Measurements from ENCODE around the gene ATF5. TPM values are rescaled to one million over a fixed set of nuclear protein-coding genes. Genes with fewer than 3 reads are reported as not detected.

ATF5 gene
- total and polyA plus RNA-seq, 2 donors (not counting 1 experiment from before 2014, with no cell fraction given) = 9.0 to 37.6 TPM

- ATAC-seq (ENCODE audit: low read depth) = peak; percentile 68
- Histone ChIP-seq H3K9ac (ENCODE audit: low read length) (peak overlapping the region; percentile 65), H3K4me1 (ENCODE audit: control insufficient read depth in 2 of 2, insufficient read depth in 2 of 2, low read length in 2 of 2) (peaks cover 3 to 17% of the 10 kb centered on the region in 2 donors), H3K27ac (ENCODE audit: low read length in 2 of 2) (no peak overlapping the region), H3K9me3 (ENCODE audit: control extremely low read depth in 1 of 3, control insufficient read depth in 2 of 3, insufficient read depth in 1 of 3, low read length in 2 of 3) (peaks cover 0 to 7% (median 0%) of the 10 kb centered on the region in 3 donors), H3K4me2 (replicated peaks; ENCODE audit: low read depth, low read length, poor library complexity, severe bottlenecking) (peak overlapping the region; percentile 98), H3K36me3 (replicated peaks in 1 of 2; ENCODE audit: control extremely low read depth in 1 of 2, control insufficient read depth in 1 of 2, extremely low read depth in 1 of 2, insufficient read depth in 2 of 2, low read length in 1 of 2) (peaks cover 0 to 2% of the 10 kb centered on the region in 2 experiments), H3K27me3 (replicated peaks in 1 of 4; ENCODE audit: control extremely low read depth in 1 of 4, control insufficient read depth in 3 of 4, insufficient read depth in 4 of 4, low read length in 3 of 4) (no peaks in the 10 kb centered on the region), H2AFZ (ENCODE audit: insufficient read depth, low read depth, low read length, poor library complexity, severe bottlenecking) (peak overlapping the region; percentile 66), H4K20me1 (ENCODE audit: control insufficient read depth, insufficient read depth, low read length, poor library complexity, severe bottlenecking) (peaks cover 15% of the 10 kb centered on the region), H3K79me2 (ENCODE audit: control insufficient read depth, insufficient read depth, low read length) (no peaks in the 10 kb centered on the region), H3K4me3 (ENCODE audit: control extremely low read depth in 1 of 5, extremely low read depth in 1 of 5, insufficient read depth in 1 of 5, low read depth in 2 of 5, low read length in 4 of 5) (peak overlapping the region in 4 of 5 experiments; percentile 41 to 62 (median 50))
- H3K27ac Mint-ChIP-seq = peak overlapping the region; percentile 67
- peak; percentile 88 for DNase-seq
- WGBS (ENCODE audit: insufficient coverage) = 30% methylated on average over 71 of the region's 71 CpGs
- peaks cover 27% of the 10 kb centered on the region for H3K4me1 Mint-ChIP-seq
- H3K27me3 Mint-ChIP-seq = no peaks in the 10 kb centered on the region
- intact Hi-C loops (cut with micrococcal nuclease) = loop anchor here (1.0 kb wide), 2 partner anchors 12 to 40 kb away; no protein-coding TSS in a partner anchor
- ChIA-PET CTCF (interaction anchor here (0.8 to 1.6 kb wide), 5 partner anchors 9 to 96 kb away, joined by 3 to 12 read pairs (median 5); no protein-coding TSS in a partner anchor), POLR2A (interaction anchor here (1.0 to 2.1 kb wide), 8 partner anchors 13 to 40 kb away, joined by 3 to 8 read pairs (median 3); partner anchors contain the start of genes ATF5 and NUP62)
- no peaks in the 10 kb centered on the region for H3K9me3 Mint-ChIP-seq (ENCODE audit: insufficient read depth)
- peak overlapping the region; percentile 86 for H3K4me3 Mint-ChIP-seq
- TF ChIP-seq EZH2 (IDR thresholded peaks at IDR 0.05; ENCODE audit: borderline replicate concordance, insufficient read depth, low read depth, low read length, poor library complexity, severe bottlenecking) = no peak
- TF ChIP-seq CTCF (IDR thresholded peaks at IDR 0.05) = peak; percentile 89
Observed at GRCh38 chr19:49889687-49890348, 39.2 kb upstream of the ATF5 start.

Measured in B cell (primary cell).